Mucosa of rectum (tissue), 2 donors: ENCODE results near the gene C1QA.
"Not testable (repeated sequence)": the region's sequence is repeated elsewhere in the genome, so short reads cannot be mapped to it uniquely, and the experiment has no call there.

Experiments
- H3K27ac ChIP-seq, 2 donors: one replicate each; pipeline ENCODE4 v1.7.0; 2013; ENCODE audit warnings: inconsistent platforms in 2 of 2, low read depth in 2 of 2, low read length in 2 of 2
- H3K27me3 ChIP-seq, 2 donors: one replicate each; pipeline ENCODE4 v1.7.0; 2013; ENCODE audit warnings: low read length in 2 of 2; ENCODE audit not compliant: control insufficient read depth in 2 of 2, insufficient read depth in 2 of 2
- H3K36me3 ChIP-seq, 2 donors: one replicate each; pipeline ENCODE4 v1.7.0; 2013; ENCODE audit warnings: low read length in 2 of 2; ENCODE audit not compliant: control insufficient read depth in 2 of 2, insufficient read depth in 2 of 2
- H3K4me1 ChIP-seq, 2 donors: one replicate each; pipeline ENCODE4 v1.7.0; 2013; ENCODE audit warnings: low read length in 2 of 2, mild to moderate bottlenecking in 1 of 2; ENCODE audit not compliant: control insufficient read depth in 2 of 2, insufficient read depth in 2 of 2
- H3K4me3 ChIP-seq, 2 donors: one replicate each; pipeline ENCODE4 v1.7.0; 2013; ENCODE audit warnings: low read length in 2 of 2
- H3K9ac ChIP-seq, 2 donors: one replicate each; pipeline ENCODE4 v1.7.0; 2013; ENCODE audit warnings: low read length in 2 of 2, low read depth in 1 of 2, mild to moderate bottlenecking in 1 of 2
- H3K9me3 ChIP-seq, 2 donors: one replicate each; pipeline ENCODE4 v1.7.0; 2013; ENCODE audit warnings: low read length in 2 of 2; ENCODE audit not compliant: control insufficient read depth in 2 of 2
- donor health status: healthy.
- donor health status: Normal muscosa, but diverticular disease.

The C1QA gene

GRCh38 chr1:22652881-22653316, 16.5 kb downstream of the C1QA start, which contains the start of gene C1QB:
C1QB (plus strand) TSS chr1:22653236; CDS start chr1:22659463, 6,227 bp downstream.
- Histone ChIP-seq H3K9ac (peak within 1 kb of the TSS in 1 of 2 donors; percentile 33), H3K36me3 (no peaks in the 10 kb centered on the region), H3K27ac (peak within 1 kb of the TSS; percentile 26 to 61), H3K27me3 (peaks cover 3 to 7% of the 10 kb centered on the region in 2 donors), H3K4me3 (peak within 1 kb of the TSS; percentile 22 to 37), H3K9me3 (no peaks in the 10 kb centered on the region), H3K4me1 (no peaks in the 10 kb centered on the region)

GRCh38 chr1:22654692-22655091, 18.3 kb downstream of the C1QA start:
- no peaks in the 10 kb centered on the region for H3K36me3 ChIP-seq
- H3K27ac ChIP-seq, result no peak overlapping the region
- peaks cover 3 to 7% of the 10 kb centered on the region in 2 donors for H3K27me3 ChIP-seq
- H3K9ac ChIP-seq, result no peak overlapping the region
- no peaks in the 10 kb centered on the region for H3K9me3 ChIP-seq
- H3K4me1 ChIP-seq, result no peaks in the 10 kb centered on the region
- H3K4me3 ChIP-seq, result peak overlapping the region in 1 of 2 donors; percentile 32

- H3K27me3 ChIP-seq, result peaks cover 3 to 5% of the 10 kb centered on the region in 2 donors
- no peak overlapping the region for H3K27ac ChIP-seq
- H3K4me3 ChIP-seq, result no peak overlapping the region
- no peak overlapping the region for H3K9ac ChIP-seq
- no peaks in the 10 kb centered on the region for H3K36me3 ChIP-seq
- no peaks in the 10 kb centered on the region for H3K4me1 ChIP-seq
- no peaks in the 10 kb centered on the region for H3K9me3 ChIP-seq
These were observed 22.1 kb downstream of the C1QA start for GRCh38 chr1:22658385-22659163.

- Histone ChIP-seq H3K27ac (no peak overlapping the region), H3K36me3 (no peaks in the 10 kb centered on the region), H3K27me3 (peaks cover 0 to 3% of the 10 kb centered on the region in 2 donors), H3K4me1 (no peaks in the 10 kb centered on the region), H3K9me3 (no peaks in the 10 kb centered on the region), H3K9ac (no peak overlapping the region), H3K4me3 (no peak overlapping the region)
These were observed 24.4 kb downstream of the C1QA start for GRCh38 chr1:22660716-22661241.

GRCh38 chr1:22661880-22662279, 25.5 kb downstream of the C1QA start:
- no peaks in the 10 kb centered on the region for H3K27me3 ChIP-seq
- no peaks in the 10 kb centered on the region for H3K9me3 ChIP-seq
- H3K4me1 ChIP-seq, result no peaks in the 10 kb centered on the region
- no peak overlapping the region for H3K9ac ChIP-seq
- H3K4me3 ChIP-seq, result no peak overlapping the region
- H3K27ac ChIP-seq, result no peak overlapping the region
- H3K36me3 ChIP-seq, result no peaks in the 10 kb centered on the region

- no peaks in the 10 kb centered on the region for H3K27me3 ChIP-seq
- no peak overlapping the region for H3K4me3 ChIP-seq
- H3K9ac ChIP-seq, result no peak overlapping the region
- H3K36me3 ChIP-seq, result no peaks in the 10 kb centered on the region
- no peaks in the 10 kb centered on the region for H3K9me3 ChIP-seq
- no peaks in the 10 kb centered on the region for H3K4me1 ChIP-seq
- H3K27ac ChIP-seq, result no peak overlapping the region
These were observed 25.9 kb downstream of the C1QA start for GRCh38 chr1:22662318-22662717.

GRCh38 chr1:22662986-22663408, 26.6 kb downstream of the C1QA start:
- Histone ChIP-seq H3K4me1 (no peaks in the 10 kb centered on the region), H3K9ac (no peak overlapping the region), H3K27ac (no peak overlapping the region), H3K27me3 (peaks cover 0 to 3% of the 10 kb centered on the region in 2 donors), H3K9me3 (no peaks in the 10 kb centered on the region), H3K36me3 (no peaks in the 10 kb centered on the region), H3K4me3 (no peak overlapping the region)

- Histone ChIP-seq H3K4me3 (no peak overlapping the region), H3K9ac (no peak overlapping the region), H3K4me1 (no peaks in the 10 kb centered on the region), H3K9me3 (no peaks in the 10 kb centered on the region), H3K27ac (no peak overlapping the region), H3K27me3 (peaks cover 0 to 3% of the 10 kb centered on the region in 2 donors), H3K36me3 (no peaks in the 10 kb centered on the region)
These were observed 29.3 kb downstream of the C1QA start for GRCh38 chr1:22665752-22666151.

GRCh38 chr1:22666412-22666811, 30.0 kb downstream of the C1QA start:
- Histone ChIP-seq H3K4me3 (no peak overlapping the region), H3K4me1 (no peaks in the 10 kb centered on the region), H3K27ac (no peak overlapping the region), H3K36me3 (no peaks in the 10 kb centered on the region), H3K9me3 (no peaks in the 10 kb centered on the region), H3K27me3 (peaks cover 0 to 3% of the 10 kb centered on the region in 2 donors), H3K9ac (no peak overlapping the region)

GRCh38 chr1:22668840-22669239, 32.4 kb downstream of the C1QA start:
- H3K36me3 ChIP-seq, H3K9ac ChIP-seq, H3K4me1 ChIP-seq, H3K9me3 ChIP-seq, H3K4me3 ChIP-seq, H3K27me3 ChIP-seq, H3K27ac ChIP-seq: not testable (repeated sequence)
